MCF 10A (cell line): ENCODE results near the gene SORBS1. TPM values are rescaled to one million over a fixed set of nuclear protein-coding genes. Genes with fewer than 3 reads are reported as not detected.

ENCODE experiments used
- Bru-seq: library from RNA; stranded (reverse); fragments of 400-500 nt; gene quantifications from one replicate; lab custom pipeline; 2021; lab: Mats Ljungman, UMichigan
- BruChase-seq, 2 experiments: library from RNA; stranded (reverse); fragments of 400-500 nt; gene quantifications; one replicate each; lab custom pipeline; 2021; lab: Mats Ljungman, UMichigan
- BruUV-seq: library from RNA; stranded (reverse); fragments of 400-500 nt; replicated peaks from 2 replicates; lab custom pipeline; 2021; lab: Mats Ljungman, UMichigan
- CTCF ChIA-PET: fragments of 300-600 bp; sonication (Branson Sonifier 250); formaldehyde crosslinking; extraction: SDS; loops from one replicate; lab custom pipeline; 2021; ENCODE audit warnings: antibody characterized with exemption, inconsistent platforms; lab: Yijun Ruan, JAX
- POLR2A ChIA-PET: fragments of 300-600, 350-650 bp; sonication (Branson Sonifier 250); formaldehyde crosslinking; extraction: SDS; loops from one replicate; lab custom pipeline; 2020; ENCODE audit warnings: antibody characterized with exemption, inconsistent platforms; lab: Yijun Ruan, JAX
- DNase-seq: peaks from one replicate; pipeline ENCODE4 v3.0.0-alpha.2; 2018; ENCODE audit not compliant: unreplicated experiment
- H3K27ac Mint-ChIP-seq: one replicate; pipeline ENCODE4 v1.8.0; 2022; ENCODE audit warnings: mild to moderate bottlenecking, low read depth, mixed read lengths; ENCODE audit not compliant: unreplicated experiment
- H3K27me3 Mint-ChIP-seq: one replicate; pipeline ENCODE4 v1.8.0; 2022; ENCODE audit warnings: mixed read lengths; ENCODE audit not compliant: insufficient read depth, unreplicated experiment
- H3K36me3 Mint-ChIP-seq: one replicate; pipeline ENCODE4 v1.8.0; 2022; ENCODE audit warnings: mild to moderate bottlenecking, moderate library complexity, mixed read lengths; ENCODE audit not compliant: insufficient read depth, unreplicated experiment
- H3K4me1 Mint-ChIP-seq: one replicate; pipeline ENCODE4 v1.8.0; 2022; ENCODE audit warnings: mixed read lengths; ENCODE audit not compliant: insufficient read depth, unreplicated experiment
- H3K4me3 Mint-ChIP-seq: one replicate; pipeline ENCODE4 v1.8.0; 2022; ENCODE audit warnings: mild to moderate bottlenecking, moderate library complexity, mixed read lengths; ENCODE audit not compliant: unreplicated experiment
- H3K9me3 Mint-ChIP-seq: one replicate; pipeline ENCODE4 v1.8.0; 2022; ENCODE audit warnings: mixed read lengths; ENCODE audit not compliant: unreplicated experiment
- intact Hi-C: fragments of 100-400 bp; cut with micrococcal nuclease; formaldehyde crosslinking; loops from 2 replicates; pipeline ENCODE4 v1.14.1; 2022
- long read RNA-seq: library from polyadenylated mRNA; stranded (forward); transcript quantifications from one replicate; pipeline ENCODE4 v2.0.0, GENCODE V29; 2022
- total RNA-seq: library from RNA; stranded (reverse); gene quantifications from 2 replicates; pipeline ENCODE4 v1.2.3, GENCODE V29; 2022
- TF ChIP-seq, protein P1 (sequence below): fragments of 200-600 bp; IDR thresholded peaks from one replicate; pipeline ENCODE4 v1.8.0; 2022; ENCODE audit warnings: antibody characterized with exemption, mild to moderate bottlenecking; ENCODE audit not compliant: unreplicated experiment

SORBS1 gene
- total RNA-seq (0.61 and 1.0 TPM in 2 replicates), Bru-seq, nascent RNA (percentile 16 among the genes with signal in this experiment), BruChase-seq, experiment 1, labeled RNA remaining after a 6-hour chase (percentile 14 among the genes with signal in this experiment), BruChase-seq, experiment 2, labeled RNA remaining after a 2-hour chase (percentile 15 among the genes with signal in this experiment)
- long read RNA-seq, result 0 reads

DNA sequence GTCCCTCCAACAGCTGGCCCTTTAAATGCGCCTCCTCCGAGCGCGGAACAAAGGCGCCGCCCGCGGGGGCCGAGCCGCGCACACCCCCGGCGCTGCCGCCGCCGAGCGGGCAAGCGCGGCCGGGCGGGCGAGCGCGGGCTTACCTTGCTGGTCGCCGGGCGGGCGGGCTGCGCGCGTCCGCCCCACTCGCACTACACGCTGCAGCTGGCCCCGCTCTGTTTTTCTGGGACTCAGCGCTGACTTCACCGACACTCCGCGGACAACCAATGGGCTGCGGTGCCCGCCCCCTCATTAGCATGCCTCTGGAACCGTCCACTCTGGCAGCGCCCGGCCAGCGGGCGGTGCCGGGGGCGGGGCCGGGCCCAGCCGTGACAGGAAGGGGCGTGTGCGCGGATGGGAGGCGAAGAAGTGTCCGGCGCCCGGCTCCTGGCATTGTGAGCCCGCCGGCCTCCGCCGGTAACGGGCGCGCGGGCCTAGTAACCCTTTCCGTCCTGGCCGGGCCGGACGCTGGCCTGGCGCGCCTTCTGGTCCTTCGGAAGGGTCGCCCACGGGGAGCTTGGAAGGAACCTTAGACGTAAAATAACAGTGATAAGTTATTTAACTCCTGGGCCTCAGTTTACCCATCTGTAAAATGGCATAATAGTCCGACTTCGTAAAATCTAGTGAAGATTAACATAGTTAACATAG is at the start of gene SORBS1:
SORBS1 (minus strand) TSS at position 195 of the 687 bp plus-strand sequence. CDS start 120,236 bp downstream, outside the sequence.
- no TSS peak for BruUV-seq
- intact Hi-C loops, result loop anchor here (1.0 to 5.0 kb wide), 2 partner anchors 47 to 89 kb away; no protein-coding TSS in a partner anchor
- H3K27me3 Mint-ChIP-seq, result peaks cover 35% of the 10 kb centered on the region
- TF ChIP-seq, protein P1, sequence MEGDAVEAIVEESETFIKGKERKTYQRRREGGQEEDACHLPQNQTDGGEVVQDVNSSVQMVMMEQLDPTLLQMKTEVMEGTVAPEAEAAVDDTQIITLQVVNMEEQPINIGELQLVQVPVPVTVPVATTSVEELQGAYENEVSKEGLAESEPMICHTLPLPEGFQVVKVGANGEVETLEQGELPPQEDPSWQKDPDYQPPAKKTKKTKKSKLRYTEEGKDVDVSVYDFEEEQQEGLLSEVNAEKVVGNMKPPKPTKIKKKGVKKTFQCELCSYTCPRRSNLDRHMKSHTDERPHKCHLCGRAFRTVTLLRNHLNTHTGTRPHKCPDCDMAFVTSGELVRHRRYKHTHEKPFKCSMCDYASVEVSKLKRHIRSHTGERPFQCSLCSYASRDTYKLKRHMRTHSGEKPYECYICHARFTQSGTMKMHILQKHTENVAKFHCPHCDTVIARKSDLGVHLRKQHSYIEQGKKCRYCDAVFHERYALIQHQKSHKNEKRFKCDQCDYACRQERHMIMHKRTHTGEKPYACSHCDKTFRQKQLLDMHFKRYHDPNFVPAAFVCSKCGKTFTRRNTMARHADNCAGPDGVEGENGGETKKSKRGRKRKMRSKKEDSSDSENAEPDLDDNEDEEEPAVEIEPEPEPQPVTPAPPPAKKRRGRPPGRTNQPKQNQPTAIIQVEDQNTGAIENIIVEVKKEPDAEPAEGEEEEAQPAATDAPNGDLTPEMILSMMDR, result no peak
- H3K9me3 Mint-ChIP-seq, result no peaks in the 10 kb centered on the region
- DNase-seq, result peak; percentile 96
- H3K36me3 Mint-ChIP-seq, result no peaks in the 10 kb centered on the region
- ChIA-PET CTCF (interaction anchor here (0.6 to 0.9 kb wide), 5 partner anchors 42 to 187 kb away, joined by 3 to 4 read pairs (median 3); no protein-coding TSS in a partner anchor), POLR2A (interaction anchor here (0.7 to 1.4 kb wide), 2 partner anchors 20 to 132 kb away, joined by 4 read pairs; no protein-coding TSS in a partner anchor)
- no peaks in the 10 kb centered on the region for H3K4me1 Mint-ChIP-seq
- no peak within 1 kb of the TSS for H3K27ac Mint-ChIP-seq
- H3K4me3 Mint-ChIP-seq, result peak within 1 kb of the TSS; percentile 88

DNA sequence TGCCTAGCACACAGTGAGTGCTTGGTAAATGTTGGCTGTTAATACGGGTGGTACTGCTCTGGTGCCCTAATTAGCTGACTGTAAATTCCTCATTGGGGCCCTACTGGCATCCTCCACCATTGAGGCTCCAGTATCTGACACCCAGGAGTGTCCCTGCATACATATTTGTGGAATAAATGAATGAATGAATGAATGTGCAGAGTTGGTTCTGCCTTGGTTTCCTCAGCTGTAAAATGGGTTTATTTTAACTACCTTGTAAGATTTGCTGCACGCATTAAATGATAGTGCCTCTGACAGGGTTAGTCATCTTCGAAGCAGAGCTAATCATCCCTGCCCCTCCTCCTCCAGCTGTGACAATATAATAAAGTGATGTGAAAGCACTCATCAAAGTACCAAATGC is 49.6 kb upstream of the SORBS1 start:
- H3K4me1 Mint-ChIP-seq, result no peaks in the 10 kb centered on the region
- H3K27ac Mint-ChIP-seq, result peak overlapping the region; percentile 14
- intact Hi-C loops, result no loop called here
- no peaks in the 10 kb centered on the region for H3K9me3 Mint-ChIP-seq
- H3K36me3 Mint-ChIP-seq, result peaks cover 96% of the 10 kb centered on the region
- no peak for DNase-seq
- H3K27me3 Mint-ChIP-seq, result no peaks in the 10 kb centered on the region
- no peak overlapping the region for H3K4me3 Mint-ChIP-seq
- no TSS peak for BruUV-seq
- CTCF ChIA-PET, result interaction anchor here (0.6 to 1.4 kb wide), 4 partner anchors 10 to 367 kb away, joined by 3 to 4 read pairs (median 3); no protein-coding TSS in a partner anchor
- POLR2A ChIA-PET, result no interaction called here
- TF ChIP-seq, protein P1, result no peak

DNA sequence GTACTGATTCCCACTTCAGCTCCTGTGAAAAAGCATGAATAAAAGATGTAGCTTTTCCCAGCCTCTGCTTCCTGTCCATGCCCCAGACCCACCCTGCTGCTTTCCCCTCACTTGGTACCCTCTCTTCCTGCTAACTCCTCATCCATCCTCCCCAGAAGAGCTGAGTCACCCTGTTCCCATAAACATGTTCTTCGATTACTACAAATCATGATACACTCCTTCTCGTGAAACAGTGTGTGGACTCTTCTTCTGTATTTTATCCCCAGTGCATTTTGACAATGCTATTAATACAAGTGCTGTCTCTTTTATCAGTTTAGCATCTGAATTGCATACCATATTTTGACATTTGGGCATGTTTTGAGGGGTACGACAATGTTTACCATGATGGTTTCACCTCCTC is 45.8 kb upstream of the SORBS1 start:
- TF ChIP-seq, protein P1, result no peak
- no peaks in the 10 kb centered on the region for H3K4me1 Mint-ChIP-seq
- no peaks in the 10 kb centered on the region for H3K9me3 Mint-ChIP-seq
- intact Hi-C loops, result no loop called here
- H3K4me3 Mint-ChIP-seq, result no peak overlapping the region
- BruUV-seq, result no TSS peak
- no peaks in the 10 kb centered on the region for H3K27me3 Mint-ChIP-seq
- ChIA-PET POLR2A (no interaction called here), CTCF (interaction anchor here (0.5 to 11.8 kb wide), 4 partner anchors 176 to 1014 kb away, joined by 3 to 333 read pairs (median 122); no protein-coding TSS in a partner anchor)
- peaks cover 69% of the 10 kb centered on the region for H3K36me3 Mint-ChIP-seq
- DNase-seq, result no peak
- no peak overlapping the region for H3K27ac Mint-ChIP-seq

DNA sequence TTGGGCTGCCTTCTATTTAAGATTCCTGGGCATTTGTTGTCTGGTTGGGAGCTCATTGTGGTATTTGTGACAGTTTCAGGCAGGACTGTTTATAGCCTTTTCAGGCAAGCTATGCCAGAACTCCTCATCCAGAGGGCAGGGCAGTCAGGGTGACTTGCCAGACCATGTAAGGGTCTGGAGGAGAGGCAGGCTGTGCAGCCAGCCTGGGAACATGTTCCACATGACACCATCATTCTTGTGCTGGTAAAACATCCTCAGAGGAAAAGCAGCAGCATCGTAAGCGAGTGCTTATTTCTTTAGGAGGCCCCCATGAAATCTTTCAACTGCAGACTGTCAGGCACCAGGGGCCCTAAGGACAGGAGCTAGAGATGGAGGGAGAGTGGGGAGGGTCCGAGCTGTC is 44.0 kb upstream of the SORBS1 start:
- CTCF ChIA-PET, result interaction anchor here (0.6 to 11.8 kb wide), 13 partner anchors 9 to 362 kb away, joined by 3 to 333 read pairs (median 8); no protein-coding TSS in a partner anchor
- H3K27ac Mint-ChIP-seq, result no peak overlapping the region
- H3K9me3 Mint-ChIP-seq, result no peaks in the 10 kb centered on the region
- no TSS peak for BruUV-seq
- H3K36me3 Mint-ChIP-seq, result peaks cover 52% of the 10 kb centered on the region
- POLR2A ChIA-PET, result interaction anchor here (0.7 to 1.0 kb wide), 2 partner anchors 217 to 246 kb away, joined by 3 read pairs; no protein-coding TSS in a partner anchor
- intact Hi-C loops, result no loop called here
- no peaks in the 10 kb centered on the region for H3K27me3 Mint-ChIP-seq
- TF ChIP-seq, protein P1, result no peak
- no peaks in the 10 kb centered on the region for H3K4me1 Mint-ChIP-seq
- no peak overlapping the region for H3K4me3 Mint-ChIP-seq
- DNase-seq, result no peak
